NOMO-1 treated with dmso at 0.1 percent for 144 hours (cell line): ENCODE measurements around the gene KISS1.

Experiments
- DNase-seq: peaks from one replicate; lab custom pipeline; 2025; ENCODE audit not compliant: unreplicated experiment; lab: John Stamatoyannopoulos, UW

Gene KISS1

GRCh38 chr1:204218552-204218951, 22.3 kb upstream of the KISS1 start:
- no peak for DNase-seq

- no peak for DNase-seq
These were observed 21.3 kb upstream of the KISS1 start for GRCh38 chr1:204217648-204218000.

DNA sequence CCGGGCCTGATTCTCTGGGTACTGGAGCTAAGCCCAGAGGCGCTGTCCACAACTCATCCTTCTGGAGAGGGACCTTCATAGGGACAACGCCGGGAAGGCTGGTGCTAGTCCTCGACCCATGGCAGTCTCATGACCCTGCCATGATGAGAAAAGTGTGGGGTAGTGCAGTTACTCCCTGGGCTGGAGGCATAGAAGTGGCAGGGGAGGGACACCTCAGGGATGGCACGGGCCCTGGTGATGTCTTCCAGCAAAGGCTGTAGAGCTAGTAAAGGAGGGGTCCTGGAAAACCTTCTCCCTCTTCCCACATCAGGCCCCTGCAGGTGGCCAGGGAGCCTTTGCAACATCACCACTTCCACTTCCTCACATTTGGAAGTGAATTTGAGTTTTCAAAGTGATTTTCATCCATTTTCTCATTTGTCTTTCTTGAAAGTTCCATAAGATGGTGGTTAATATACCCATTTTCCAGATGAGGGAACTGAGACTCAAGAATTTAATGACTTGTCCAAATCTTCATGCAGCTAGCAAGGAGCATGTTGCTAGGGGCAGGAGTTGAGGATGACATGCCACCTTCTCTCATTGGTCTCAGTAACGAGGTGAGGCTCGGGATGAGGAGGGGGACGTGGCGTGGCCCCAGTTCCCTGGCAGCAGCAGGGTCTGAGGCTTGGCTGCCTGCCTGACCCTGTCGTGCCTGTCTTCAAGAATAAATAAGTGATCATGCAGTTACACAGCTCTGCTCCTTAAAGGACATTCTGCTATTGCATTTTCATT, 20.8 kb upstream of the KISS1 start:
- DNase-seq, result no peak

GRCh38 chr1:204216236-204216635, 19.9 kb upstream of the KISS1 start:
- no peak for DNase-seq

DNA sequence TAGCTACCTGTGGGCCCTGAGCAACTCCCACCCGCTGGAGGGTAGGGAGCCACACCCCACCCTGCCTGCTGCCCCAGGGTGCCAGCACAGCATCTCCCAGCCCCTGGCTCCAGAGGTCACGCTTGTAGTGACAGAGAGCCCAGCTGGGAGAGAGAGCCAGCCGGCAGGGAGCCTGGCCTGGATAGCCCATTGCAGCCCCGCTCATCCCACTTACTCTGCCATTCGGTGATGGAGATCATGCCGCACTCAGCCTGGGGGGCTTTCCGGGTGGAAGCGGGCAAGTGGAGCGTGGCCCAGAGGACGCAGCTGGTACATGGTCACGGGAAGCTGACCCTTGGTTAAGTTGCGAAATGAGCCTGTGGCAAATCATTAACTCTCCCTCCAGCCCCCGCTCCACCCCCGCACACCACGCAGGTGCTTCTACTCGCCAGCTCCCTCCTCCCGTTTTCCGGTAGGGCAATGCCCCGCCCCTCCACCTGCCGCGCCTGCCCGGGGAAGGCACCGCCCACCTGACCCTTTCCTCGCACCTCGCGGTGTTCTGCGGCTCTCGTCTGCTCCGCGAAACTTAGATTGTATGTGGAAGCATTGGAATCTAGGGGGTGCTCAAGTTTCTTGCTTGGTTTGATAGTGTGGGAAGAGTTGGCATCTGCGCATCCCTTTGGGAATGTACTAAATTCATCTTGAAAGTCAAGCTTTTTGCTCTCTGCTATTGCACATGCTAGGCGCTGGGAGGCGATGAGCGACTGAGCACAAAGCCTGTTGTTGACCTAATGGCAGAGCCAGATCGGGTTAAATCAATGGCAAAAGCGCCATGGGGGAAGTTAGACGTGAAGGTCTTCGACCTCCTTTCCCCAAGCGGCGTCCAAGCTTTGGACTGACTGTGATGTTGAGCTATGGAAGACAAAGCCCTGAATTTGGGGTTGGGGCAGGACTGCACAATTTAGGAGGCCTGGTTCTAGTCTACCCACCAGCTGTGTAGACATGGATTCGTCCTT, 17.7 kb upstream of the KISS1 start, which contains the start of gene GOLT1A:
GOLT1A (minus strand) TSS at position 321 of the 995 bp plus-strand sequence; CDS start at position 239, 82 bp downstream.
- peak; percentile 15 for DNase-seq

- DNase-seq, result no peak
These were observed 16.4 kb upstream of the KISS1 start for GRCh38 chr1:204212715-204213114.

DNA sequence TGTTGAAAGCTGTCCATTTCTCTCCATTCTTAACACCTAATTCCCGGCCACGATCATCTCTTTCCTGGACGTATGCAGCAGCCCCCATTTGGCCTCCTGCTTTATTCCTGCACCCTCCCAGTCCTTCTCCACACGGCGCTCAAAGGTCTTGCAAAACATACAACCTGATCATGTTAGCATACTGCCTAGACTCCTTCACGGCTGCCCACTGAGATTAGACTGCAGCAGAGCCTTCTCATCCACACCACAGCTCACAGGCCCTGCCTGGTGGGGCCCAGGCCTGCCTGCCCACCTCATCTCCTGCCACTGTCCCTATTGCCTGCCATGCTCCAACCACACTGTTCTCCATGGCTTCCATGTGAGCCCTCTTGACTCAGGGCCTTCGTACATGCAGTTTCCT, 14.8 kb upstream of the KISS1 start:
- no peak for DNase-seq

- DNase-seq, result peak; percentile 27
These were observed 10.9 kb upstream of the KISS1 start for GRCh38 chr1:204207136-204207616.

- no peak for DNase-seq
These were observed 9.8 kb upstream of the KISS1 start for GRCh38 chr1:204206121-204206520.

- no peak for DNase-seq
These were observed 9.2 kb upstream of the KISS1 start for GRCh38 chr1:204205486-204205885.

DNA sequence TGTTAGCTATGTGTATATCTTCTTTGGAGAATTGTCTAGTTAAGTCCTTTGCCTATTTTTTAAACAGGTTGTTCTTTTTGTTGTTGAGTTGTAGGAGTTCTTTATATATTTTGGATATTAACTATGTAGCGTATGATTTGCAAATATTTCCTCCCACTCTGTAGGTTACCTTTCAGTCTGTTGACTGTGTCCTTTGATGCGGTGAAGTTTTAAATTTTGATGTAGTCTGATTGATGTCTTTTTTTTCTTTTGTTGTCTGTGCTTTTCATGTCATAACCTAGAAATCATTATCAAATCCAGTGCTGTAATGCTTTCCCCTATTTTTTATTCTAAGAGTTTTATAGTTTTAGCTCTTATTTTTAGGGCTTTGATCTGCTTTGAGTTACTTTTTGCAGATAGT, 8.7 kb upstream of the KISS1 start:
- DNase-seq, result no peak

DNA sequence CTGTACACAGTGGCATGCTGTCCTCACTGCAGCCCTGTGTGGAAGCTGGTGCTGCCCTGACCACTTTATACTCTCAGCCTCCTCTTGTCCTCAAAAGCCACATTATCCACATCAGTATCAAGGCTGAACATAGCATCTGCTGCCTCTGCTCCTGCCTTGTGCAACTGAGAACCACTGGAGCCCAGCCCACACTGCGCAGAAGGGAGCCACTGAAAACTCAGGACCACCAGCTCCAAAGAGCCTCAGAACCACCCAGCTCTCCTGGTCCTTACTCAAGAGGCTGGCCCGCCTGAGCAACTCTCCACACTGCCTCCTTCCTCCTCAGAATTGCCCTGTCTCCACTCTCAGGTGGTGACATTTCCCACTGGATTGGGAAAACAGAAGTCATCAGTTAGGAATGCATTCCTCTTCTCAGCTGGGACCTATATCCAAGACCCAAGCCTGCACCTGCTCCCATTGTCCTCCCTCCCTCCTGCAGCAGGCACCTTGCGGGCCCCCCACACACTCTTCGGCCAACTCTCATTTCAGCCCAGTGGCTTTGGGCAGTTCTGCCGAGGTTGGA, 7.0 kb upstream of the KISS1 start:
- DNase-seq, result no peak

DNA sequence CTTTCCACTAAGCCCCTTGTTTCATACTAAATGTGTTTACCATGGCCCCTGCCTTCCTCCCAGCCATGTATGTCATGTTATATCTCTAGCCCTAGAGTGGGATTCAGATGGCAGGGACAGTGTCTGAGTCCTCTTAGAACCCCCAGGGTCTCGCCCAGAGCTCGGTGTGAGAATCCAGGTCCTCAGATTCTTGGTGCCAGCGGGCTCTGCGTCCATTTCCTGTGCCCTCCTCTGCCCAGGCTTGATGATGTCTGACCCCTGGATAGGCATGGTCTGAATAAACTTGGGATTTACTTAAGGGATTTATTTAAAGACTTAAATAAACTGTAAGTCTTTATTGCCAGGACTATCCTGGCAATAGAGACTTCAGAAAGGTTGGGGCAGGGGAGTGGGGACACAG, 6.2 kb upstream of the KISS1 start:
- no peak for DNase-seq

DNA sequence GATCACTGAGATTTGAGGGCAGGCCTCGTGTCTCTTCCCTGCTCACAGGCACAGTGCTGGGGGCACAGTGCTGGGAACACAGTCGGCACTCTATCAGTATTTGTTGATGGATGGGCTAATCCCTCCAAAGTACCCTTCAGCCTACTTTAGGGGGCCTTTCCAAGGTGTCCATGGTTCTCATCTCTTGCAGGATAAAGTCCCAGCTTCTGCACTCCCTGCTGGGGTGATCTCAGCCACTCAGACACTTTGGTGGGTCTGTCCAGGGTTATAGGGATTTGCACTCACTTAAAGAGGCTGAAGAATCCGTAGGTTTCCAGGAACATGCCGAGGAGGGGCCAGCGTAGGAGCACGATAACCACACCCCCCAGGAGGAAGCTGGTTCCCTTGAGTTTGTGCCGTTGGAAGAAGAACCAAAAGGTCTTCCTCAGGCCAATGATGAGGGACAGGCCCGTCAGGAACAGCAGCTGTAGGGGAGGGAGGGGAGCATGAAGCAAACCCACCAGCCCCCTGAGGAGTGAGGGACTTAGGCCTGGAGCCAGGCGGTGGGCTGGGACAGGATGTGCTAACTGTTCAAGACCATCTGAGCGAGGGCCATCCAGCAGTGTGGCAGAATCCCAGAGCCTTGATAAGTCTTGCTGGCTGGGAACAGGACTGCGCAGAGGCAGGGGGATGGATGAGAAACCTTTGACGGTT, 5.2 kb upstream of the KISS1 start:
- no peak for DNase-seq

DNA sequence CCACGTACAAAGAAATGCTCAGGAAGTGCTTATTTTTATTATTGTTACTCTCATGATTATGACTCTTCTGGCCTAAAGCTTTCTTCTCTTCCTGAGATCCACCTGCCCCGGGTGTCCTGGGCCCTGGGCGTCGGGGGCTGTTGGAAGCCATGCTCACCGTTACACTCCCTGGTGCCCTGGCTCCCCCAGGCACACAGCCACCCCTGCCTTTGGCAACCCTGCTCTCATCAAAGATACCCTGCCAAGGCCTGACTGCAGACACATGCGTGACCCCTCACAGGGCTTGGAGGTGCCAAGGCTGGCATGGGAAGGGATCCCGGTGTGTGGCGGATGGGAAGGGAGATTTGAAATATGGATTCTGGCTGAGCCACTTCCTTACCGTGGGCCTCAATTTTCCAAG, 3.3 kb upstream of the KISS1 start:
- DNase-seq, result no peak

GRCh38 chr1:204198348-204199340, 2.4 kb upstream of the KISS1 start:
- DNase-seq, result no peak

GRCh38 chr1:204197068-204197467, 777 bp upstream of the KISS1 start:
- DNase-seq, result no peak

DNA sequence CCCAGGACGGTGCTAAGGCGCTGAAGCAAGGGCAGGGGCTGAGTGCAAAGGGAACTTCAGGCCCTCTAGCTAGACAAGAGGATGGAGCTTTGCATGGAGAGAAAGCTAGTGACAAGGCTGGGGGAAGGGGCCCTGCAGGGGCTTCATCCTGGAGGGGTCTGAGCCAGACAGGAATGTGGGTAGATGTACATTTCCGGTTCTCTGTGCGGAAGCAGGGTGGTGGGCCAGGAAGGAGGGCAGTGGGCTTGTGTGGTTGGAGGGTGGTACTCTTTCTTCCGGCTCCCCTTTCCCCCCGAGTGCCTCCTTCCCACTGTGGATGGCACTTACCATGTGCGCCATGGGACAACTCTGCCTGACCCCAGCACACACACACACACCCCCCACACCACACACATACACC, 1.5 kb downstream of the KISS1 start:
- no peak for DNase-seq

DNA sequence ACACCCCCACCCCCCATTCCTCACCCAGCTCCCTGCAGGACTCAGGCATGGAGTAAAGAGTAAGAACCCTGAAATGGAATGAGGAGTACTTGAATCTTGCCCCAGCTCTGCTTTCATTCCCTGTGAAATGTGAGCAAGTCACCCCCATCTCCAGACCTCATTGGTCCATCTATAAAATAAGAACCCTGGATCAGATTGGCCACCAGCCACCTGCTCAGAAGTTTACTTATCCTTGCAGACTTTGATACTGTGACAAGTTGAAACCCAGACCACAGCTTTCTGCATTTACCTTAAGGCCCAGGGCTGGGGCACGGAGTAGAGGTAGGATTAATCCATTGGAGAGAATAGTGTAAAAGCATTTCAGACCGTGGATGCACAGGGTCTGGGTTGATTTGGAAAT, 2.2 kb downstream of the KISS1 start:
- DNase-seq, result no peak
